ENCODE measurements around the gene SCN2A.

- no peak for TF ChIP-seq ZNF558 (tag by site-specific recombination; IDR thresholded peaks at IDR 0.05)
- no peak for TF ChIP-seq ZNF629 (tag by site-specific recombination; IDR thresholded peaks at IDR 0.05)
- no peak for TF ChIP-seq PATZ1 (tag by site-specific recombination; IDR thresholded peaks at IDR 0.05)
- TF ChIP-seq CTCF (tag by site-specific recombination; IDR thresholded peaks at IDR 0.05) = peak; percentile 42; the same call in 1 of the 2 replicates
- no peak for TF ChIP-seq TSHZ1 (tag by site-specific recombination; IDR thresholded peaks at IDR 0.05; ENCODE audit: borderline replicate concordance)
- TF ChIP-seq REST (tag by site-specific recombination; IDR thresholded peaks at IDR 0.05) = no peak
Observed at GRCh38 chr2:165401285-165401852, 162.2 kb downstream of the SCN2A start.
